Hepatocyte (in vitro differentiated cells): ENCODE data around the gene SLF2.

Experiments used
- EZH2 ChIP-seq: fragments of 200-600 bp; sonication (generic); IDR thresholded peaks from 2 replicates; pipeline ENCODE4 v1.6.1; 2016; ENCODE audit warnings: antibody characterized with exemption, mild to moderate bottlenecking, borderline replicate concordance
- EZH2phosphoT487 ChIP-seq: fragments of 200-600 bp; sonication (generic); IDR thresholded peaks from one replicate; pipeline ENCODE4 v1.6.1; 2018; ENCODE audit warnings: antibody characterized with exemption, mild to moderate bottlenecking, low read depth, moderate library complexity; ENCODE audit not compliant: unreplicated experiment, severe bottlenecking
- TF ChIP-seq, protein P1 (sequence below): fragments of 200-600 bp; sonication (generic); IDR thresholded peaks from 2 replicates; pipeline ENCODE4 v1.5.1; 2016; ENCODE audit warnings: antibody characterized with exemption, mild to moderate bottlenecking; ENCODE audit not compliant: poor library complexity

DNA sequence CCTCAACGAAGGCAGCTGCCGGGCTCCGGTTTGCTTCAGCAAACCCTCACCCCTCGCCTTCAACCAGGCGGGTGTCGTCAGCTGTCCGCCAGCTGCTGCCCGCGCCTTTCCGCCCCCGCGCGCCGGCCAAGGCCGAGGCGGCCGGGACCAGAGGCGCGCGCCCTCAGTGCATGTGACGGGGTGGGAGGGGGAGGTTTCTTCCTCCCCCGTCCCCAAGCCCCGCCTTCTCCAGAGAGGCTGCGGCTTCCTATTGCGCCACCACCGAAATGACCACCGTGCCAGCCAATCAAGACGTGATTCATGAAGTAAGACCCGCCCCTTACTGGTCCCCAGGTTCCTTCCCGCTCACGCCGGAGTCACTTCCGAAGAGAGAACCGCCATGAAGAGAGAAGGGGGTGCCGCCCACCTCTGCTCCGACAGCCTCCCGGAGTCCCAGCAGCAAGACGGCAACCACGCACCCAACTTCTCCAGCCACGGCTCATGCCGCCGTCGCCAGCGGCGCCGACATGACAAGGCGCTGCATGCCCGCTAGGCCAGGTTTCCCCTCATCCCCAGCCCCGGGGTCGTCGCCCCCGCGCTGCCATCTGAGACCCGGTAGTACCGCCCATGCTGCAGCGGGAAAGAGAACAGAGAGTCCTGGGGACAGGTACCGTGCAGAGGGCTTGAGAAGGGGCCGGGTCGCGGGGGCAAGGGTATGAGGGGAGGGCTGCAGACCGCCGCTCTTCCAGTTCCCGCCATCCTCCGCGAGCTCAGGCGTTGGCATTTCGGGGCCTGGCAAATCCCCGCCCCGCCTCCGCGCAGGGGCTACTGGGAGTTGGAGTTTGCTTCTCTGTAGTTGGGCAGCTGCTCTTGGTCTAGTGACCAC, at the start of gene SLF2:
- TF ChIP-seq, protein P1, sequence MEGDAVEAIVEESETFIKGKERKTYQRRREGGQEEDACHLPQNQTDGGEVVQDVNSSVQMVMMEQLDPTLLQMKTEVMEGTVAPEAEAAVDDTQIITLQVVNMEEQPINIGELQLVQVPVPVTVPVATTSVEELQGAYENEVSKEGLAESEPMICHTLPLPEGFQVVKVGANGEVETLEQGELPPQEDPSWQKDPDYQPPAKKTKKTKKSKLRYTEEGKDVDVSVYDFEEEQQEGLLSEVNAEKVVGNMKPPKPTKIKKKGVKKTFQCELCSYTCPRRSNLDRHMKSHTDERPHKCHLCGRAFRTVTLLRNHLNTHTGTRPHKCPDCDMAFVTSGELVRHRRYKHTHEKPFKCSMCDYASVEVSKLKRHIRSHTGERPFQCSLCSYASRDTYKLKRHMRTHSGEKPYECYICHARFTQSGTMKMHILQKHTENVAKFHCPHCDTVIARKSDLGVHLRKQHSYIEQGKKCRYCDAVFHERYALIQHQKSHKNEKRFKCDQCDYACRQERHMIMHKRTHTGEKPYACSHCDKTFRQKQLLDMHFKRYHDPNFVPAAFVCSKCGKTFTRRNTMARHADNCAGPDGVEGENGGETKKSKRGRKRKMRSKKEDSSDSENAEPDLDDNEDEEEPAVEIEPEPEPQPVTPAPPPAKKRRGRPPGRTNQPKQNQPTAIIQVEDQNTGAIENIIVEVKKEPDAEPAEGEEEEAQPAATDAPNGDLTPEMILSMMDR: no peak
- TF ChIP-seq EZH2 (no peak), EZH2phosphoT487 (no peak)
